ENCODE measurements around the gene GPR132.
"Not testable (repeated sequence)": the region's sequence is repeated elsewhere in the genome, so short reads cannot be mapped to it uniquely, and the experiment has no call there.

Gene GPR132

DNA sequence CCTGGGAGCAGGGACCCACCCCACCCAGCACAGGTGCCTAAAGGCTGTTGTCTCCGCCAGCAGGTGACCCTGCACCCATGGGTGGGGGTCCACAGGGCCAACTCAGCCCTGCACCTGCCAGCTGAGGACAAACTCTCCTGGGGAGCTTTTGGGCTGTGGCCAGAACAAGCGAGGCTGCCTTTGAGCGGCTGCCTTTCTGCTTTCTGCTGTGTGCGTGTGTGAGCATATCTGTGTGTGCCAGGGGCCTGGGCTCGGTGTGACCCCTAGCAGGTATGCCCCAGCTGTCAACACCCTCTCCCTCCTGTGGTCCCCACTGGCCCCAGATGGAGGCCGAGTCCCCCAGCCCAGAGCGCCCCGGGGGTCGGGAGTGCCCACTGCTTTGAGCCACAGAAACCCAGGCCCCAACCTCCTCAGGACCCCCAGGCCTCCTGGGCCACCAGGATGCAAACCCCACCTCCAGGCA, 25.9 kb upstream of the GPR132 start:
- no peak for DNase-seq

DNA sequence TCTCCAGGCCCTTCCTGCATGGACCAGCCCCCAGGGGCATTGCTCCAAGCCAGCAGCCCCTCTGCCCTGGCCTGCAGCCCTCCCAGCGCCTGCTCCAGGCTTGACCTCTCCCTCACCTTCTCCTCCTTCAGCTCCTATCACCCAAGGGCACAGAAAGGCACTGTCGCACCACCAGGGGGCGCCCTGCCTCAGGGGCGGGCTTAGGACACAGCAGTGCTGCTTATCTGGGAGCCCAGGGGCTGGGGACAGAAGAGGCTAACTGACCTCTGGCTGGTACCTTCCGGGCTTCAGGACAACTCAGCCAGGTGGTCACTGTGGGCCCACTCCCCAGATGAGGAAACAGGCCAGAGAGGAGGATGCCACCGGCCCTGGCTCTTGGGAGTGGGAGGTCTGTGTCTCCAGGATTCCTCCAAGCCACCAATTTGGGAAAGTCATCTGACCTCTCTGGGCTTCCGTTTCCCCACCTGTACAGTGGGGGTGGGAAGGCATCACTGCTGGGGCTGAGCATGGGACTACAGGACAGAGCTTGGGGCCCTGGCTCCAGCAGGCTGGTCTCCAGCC, 25.3 kb upstream of the GPR132 start:
- peak; percentile 80 for DNase-seq

DNA sequence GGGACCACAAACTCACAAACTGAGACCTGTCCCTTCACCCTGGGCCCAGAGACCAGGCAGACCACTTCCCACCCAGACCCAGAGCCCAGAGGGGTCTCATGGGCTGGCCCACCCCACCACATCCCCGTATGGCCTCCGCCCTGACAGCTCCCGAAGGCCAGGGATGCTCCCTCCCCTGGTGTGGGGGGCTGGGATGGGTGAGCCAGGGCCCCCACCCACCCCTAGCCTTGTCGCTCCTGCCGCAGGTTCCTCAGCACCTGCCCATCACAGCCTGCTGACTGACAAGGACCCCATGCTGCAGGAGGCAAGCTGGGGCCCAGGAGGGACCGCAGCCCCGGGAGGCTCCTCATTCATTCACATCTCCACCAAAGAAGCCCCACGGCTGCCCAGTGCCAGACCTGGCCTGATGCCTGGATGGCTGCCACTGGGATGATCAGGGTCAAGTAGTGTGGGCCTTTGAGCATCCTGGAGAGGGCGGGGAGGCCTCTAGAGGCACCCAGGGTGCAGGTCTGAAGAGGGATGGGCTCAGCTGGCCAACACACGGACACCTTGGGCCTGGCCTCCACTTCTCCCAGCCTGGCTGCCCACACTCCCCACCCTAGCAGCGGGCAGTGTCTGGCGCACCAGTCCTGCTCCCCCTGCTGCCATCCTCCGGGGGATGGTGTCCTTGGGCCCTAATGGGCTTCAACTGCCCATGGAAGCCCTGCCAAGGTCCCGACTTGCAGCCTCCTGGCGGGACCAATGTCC, 24.7 kb upstream of the GPR132 start:
- no peak for DNase-seq

DNA sequence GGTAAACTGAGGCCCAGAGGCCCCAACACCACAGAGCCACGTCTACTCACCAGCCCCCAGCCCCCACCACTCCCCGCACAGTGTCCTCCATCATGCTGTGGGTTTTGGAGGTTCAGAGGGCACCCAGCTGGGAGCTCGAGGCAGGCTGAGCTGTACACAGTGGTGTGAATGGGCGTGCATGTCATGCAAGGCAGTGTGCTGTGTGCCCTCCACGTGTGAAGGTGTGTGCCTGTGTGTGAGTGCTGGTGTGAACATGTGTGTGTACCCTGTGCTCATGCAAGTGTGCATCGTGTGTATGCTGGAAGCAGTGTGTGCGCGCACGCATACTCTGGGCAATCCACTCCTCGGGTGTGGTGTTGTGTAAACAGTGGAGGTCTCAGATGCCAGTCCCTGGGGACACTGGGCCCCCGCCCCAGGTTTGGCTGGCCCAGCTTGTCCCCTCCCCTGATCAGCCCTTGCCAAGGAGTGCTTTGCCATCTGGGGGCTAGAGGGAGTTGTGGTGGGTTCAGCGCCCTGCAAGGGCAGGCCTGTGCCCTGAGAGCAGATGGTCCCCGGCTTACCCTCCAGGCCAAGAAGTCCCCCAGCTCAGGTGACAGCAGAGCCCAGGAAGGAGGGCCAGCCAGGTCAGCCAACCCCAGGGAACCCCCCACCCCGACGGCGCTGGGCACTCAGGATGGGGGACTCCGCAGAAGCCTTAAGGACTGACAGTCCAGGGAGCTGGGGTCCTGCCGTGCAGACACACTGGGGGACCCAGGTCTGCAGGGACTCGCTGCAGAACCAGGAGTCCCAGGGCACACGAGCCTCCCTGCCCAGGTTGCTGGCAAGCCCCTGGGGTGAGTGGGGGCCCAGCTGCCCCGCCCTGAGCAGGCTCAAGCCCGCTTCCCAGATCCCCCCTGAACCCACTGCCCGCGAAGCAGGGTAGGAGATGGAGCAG, 23.8 kb upstream of the GPR132 start:
- no peak for DNase-seq

DNA sequence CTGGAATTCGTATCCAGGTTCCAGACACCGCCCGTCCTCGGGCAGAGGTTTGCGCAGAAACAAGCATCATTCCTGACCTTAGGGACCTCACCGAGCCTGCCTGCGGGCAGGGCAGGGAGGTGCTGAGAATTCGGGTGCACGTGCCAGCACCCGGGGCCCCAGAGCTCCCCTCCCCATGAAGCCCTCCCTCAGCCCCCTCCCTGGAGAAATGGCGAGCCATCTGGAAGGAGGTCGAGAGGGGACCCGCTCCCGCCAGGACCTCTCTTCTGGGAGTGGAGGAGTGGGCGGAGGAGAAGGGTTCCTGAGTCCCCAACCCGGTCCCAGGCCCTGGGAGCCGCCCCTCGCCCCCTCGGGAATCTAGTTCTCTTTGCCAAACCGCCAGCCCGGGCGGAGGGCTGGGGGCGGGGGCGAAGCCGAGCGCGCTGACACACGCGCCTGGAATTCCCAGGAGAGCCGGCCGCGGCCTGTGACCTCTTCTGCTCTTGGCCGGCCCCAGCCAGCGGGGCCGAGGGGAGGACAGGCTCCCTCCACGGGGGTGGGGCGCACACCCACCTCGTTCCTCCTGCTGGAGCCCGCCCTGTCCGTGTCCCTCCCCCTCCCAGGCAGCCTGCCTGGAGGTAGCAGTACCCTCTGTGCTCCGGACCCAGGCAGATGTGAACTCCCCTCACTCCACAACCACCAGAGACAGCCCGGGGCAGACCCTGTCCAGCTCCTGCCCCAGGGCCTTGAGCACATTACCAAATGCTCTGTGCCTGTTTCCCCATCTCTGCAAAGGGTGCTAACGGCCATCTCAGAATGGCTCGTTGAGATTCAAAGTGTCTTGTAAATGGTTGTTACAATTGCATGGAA, 23.0 kb upstream of the GPR132 start:
- no peak for DNase-seq

DNA sequence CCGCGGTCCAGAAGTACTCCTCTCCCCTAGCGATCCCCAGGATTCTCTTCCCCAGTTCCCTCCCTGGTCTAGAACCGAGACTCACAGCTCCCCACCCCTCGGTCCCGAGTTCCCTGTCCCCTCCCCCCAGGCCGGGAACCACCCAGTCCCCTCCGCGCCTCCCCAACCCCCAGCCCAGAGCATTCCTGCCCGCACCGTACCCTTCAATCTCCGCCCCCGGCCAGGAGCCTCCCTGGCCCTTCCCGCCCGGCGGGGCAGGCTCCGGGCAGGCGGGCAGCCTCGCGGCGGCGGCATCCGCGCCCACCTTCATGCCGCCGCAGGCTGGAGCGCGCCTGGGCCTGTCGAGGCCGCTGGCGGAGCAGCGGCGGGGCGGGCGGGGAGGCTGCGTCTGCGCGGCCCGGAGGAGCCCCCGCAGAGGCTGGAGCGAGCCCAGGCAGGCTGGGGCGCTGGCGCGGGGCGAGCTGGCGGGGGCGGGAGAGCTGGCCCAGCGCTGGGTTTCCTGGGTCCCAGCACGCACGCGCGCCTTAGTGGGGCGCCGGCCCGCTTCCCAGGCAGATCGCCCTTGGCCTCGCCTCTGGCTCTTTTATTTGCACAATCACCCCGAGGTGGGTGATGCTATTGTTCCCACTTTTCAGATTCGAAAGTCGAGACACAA, 22.2 kb upstream of the GPR132 start:
- DNase-seq, result no peak

DNA sequence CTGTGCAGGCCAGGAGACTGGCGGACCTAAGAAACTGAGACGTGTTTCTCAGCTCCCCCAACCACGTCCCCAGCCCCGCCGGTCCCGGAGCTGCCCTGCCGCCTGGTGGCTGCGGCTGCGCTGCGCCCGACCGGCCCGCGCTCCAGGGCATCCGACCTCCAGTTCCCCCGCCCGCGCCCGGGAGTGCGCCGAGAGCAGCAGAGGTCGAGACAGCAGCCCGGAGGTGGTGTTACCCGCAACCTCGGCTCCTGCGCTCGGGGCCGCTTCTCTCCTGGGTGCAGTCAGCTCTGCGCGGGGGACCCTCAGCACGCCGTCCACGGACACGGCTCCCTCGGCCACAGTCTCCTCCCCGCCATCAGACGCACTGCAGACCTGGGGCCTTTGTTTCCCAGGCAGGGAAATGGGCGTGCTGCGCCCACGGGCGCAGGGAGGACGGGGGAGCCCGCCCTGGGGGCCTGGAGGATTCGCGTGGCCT, 21.6 kb upstream of the GPR132 start:
- peak; percentile 80 for DNase-seq

DNA sequence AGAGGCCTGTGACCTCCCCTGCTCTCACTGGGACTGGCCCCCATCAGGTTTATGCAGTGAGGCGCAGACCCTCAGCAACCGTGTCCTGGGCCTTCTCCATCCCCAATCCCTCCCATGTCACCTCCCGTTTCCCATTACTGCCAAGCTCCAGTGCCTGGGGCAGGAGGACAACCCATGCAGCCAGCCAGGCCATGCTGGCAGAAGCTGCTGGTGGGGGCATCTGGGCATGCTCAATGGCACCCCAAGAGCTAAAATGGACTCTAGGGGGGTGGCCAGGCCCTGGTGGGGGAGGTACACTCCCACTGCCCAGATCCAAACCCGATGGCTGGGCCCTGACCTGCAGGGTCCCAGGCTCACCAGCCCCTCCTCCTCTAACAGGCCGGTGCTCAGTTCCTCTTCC, 20.5 kb upstream of the GPR132 start:
- no peak for DNase-seq

DNA sequence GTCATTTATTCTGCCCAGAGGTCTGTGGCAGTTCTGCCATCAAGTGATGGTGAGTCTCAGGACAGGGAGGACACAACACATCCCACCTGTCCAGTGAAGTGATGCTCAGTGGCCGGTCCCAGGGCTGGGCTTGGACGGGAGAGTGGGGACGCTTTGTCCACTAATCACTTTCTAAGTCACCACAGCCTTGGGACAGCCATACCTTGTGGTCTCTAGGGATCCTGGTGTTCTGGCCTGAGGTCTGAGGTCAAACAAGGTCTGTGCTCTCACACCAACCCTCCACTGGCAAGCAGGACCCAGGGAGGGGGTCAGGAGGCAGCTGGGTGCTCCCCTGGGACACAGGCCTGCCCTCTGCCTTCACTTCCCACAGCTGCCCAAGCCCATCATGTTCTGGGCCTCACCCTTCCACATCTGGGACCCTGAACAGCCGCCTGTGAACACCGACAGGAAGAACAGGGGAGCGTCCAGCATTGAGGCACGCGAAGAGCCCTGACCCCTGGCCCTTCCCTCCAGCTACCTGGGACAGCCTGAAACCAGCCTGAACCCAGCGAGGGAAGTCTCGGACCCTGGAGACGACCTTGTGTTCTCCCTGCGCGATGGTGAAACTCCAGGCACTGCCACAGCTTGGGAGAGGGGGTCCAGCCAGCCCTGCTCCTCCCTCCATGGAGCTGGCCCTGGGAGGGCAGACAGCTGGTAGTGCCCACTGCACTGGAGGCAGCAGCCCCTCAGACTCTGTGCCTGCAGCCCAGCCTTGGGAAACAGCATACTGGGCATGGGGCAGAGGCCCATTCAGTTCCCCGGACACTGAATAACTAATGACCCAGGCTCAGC, 19.7 kb upstream of the GPR132 start:
- no peak for DNase-seq

DNA sequence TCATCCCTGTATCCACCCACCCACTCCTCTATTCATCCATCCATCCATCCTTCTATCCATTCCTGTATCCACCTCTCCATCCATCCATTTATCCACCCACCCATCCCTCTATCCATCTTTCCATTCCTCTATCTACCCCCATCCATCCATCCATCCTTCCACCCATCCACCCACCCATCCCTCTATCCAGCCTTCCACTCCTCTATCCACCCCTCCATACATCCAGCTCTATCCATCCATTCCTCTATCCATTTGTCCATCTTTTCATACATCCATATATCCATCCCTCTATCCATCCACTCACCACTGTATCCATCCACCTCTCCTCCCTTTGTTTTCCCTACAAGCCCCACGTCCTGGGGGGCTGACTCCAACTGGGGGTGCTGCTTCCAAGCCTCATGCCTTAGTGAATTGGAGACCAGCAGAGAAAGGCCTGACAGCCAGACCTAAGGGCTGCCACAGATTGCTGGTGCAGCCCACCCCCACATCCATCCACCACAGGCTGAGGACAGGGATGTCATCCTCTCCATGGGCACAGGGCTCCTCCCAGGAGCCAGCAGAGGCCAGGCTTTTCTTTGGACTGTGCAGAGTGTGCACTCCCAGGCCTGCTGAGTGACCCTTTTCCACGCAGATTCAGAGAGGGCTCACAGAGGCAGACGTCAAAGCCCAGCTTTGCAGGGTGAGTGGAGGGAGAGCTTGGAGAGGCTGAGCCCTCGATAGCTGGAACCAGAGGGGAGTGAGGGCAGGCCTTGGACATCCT, 18.9 kb upstream of the GPR132 start:
- DNase-seq, result no peak

DNA sequence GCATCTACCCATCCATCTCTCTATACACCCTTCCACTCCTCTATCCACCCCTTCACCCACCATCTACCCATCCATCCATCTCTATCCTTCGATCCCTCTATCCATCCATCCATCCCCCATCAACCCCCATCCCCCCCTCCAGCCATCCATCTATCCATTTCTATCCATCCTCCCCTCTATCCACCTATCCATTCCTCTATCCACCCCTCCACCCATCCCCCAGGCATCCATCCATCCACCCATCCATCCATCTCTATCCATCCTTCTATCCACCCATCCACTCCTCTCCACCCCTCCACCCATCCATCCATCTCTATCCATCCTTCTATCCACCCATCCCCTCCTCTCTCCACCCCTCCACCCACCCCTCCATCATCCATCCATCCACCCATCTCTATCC, 17.5 kb upstream of the GPR132 start:
- no peak for DNase-seq

DNA sequence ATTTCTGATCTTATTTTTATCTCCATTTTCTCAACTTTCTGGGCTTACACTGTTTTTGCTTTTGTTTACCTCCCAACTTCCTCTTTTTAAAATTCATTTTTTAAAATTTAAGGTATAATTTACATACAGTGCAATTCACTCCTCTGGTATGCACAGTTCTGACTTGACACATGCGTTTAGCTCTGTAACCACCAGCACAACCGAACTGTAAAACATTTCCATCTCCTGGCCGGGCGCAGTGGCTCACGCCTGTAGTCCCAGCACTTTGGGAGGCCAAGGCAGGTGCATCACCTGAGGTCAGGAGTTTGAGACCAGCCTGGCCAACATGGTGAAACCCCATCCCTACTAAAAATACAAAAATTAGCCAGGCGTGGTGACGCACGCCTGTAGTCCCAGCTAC, 16.2 kb upstream of the GPR132 start:
- DNase-seq, result not testable (repeated sequence)

DNA sequence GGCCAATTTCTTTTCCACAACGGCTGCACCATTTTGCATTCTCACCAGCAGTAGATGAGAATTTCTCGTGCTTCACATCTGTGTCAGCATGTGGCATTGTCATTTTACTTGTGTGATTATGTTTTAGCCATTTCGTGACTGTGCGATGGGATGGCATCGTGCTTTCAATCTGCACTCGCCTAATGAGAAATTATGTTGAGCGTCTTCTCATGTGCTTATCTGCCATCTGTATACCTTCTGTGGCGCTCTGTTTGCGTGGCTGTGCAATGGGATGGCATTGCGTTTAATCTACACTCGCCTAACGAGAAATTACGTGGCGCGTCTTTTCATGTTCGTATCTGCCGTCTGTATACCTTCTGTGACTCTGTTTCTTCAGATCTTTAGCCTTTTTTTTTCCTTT, 14.9 kb upstream of the GPR132 start:
- no peak for DNase-seq

DNA sequence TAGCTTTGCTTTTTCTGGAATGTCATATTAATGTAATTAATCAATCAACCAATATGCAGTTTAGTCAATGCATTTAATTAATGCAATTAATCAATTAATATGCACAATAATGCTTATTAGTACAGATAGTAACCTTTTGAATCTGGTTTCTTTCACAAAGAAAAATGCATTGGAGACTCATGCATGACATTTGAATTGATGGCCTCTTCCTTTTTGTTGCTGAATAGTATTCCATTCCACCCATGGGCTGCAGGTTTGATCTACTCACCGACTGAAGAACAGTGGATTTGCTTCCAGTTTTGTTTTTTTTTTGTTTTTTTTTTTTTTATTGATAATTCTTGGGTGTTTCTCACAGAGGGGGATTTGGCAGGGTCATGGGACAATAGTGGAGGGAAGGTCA, 13.1 kb upstream of the GPR132 start:
- DNase-seq, result no peak

DNA sequence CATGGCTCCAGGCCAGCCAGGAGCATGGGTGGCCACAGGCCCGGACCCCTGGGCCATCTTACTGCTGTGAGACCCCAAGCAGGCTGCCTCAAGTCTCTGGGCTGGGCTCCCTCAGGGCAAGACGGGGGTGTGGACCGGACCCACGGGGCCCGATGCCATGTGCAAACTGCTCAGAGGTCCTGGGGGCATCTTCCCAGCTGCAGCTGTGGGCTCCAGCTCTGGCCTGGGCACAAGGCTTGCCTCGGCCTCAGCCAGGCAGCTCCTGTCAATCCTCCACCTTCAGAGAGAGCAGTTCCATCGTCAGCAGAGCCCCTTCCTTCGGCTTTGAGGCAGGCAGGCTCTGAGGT, 12.4 kb upstream of the GPR132 start:
- no peak for DNase-seq

DNA sequence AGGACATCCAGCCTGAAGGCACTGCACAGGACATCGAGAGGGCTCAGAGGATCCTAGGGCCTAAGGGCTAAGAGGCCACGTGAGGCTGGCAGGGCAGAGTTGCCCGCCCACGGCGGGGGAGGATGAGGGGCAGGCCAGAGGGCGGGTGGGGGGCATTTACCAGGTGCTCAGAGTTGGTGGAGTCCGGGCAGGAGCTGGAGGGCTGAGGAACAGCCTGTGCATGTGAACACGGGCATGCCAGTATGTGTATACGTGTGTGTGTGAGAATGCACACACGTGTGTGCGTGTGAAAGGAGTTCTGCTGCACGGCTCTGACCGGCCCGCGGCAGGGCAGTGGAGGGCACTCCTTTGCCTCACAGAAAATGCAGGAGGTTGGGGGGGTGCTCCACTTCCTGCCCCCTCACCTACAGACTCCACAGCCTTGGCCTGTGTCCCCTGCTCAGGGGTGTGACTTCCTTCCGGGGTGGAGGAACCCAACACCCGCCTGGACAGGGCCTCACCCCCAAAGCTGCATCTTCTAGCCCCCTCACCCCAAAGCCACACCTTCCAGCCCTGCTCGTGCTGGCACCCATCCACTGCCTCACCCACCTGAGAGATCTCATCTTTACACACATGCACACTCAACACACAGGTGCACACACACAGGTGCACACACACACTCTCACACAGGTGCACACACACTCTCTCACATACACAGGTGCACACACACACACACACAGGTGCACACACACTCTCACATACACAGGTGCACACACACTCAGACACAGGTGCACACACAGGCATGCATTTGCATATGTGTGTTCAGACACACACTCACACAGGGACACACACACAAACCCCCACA, 11.8 kb upstream of the GPR132 start:
- DNase-seq, result no peak

DNA sequence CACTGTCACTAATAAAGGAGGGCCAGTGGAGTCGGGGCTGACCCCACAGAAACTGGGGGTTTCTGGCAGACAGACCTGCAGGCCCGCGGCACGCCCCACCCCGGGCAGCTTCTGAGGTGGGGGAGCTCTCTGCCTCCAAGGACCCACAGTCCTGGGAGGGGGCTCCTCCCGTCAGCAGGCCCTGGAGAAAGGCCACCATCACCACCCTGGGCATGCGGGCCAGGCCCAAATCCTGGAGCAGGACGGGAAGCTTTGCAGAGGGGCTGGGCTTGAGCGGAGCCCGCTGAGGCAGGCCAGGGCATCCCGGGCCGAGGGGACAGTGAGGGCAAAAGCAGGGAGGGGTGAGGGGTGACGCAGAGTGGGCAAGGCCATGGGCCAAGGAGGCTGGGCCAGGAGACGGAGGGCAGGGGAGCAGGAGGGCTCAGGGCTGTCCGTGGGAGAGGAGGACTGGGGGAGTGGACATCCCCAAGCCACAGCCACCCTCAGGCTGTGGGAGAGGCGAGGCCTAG, 11.1 kb upstream of the GPR132 start:
- no peak for DNase-seq

DNA sequence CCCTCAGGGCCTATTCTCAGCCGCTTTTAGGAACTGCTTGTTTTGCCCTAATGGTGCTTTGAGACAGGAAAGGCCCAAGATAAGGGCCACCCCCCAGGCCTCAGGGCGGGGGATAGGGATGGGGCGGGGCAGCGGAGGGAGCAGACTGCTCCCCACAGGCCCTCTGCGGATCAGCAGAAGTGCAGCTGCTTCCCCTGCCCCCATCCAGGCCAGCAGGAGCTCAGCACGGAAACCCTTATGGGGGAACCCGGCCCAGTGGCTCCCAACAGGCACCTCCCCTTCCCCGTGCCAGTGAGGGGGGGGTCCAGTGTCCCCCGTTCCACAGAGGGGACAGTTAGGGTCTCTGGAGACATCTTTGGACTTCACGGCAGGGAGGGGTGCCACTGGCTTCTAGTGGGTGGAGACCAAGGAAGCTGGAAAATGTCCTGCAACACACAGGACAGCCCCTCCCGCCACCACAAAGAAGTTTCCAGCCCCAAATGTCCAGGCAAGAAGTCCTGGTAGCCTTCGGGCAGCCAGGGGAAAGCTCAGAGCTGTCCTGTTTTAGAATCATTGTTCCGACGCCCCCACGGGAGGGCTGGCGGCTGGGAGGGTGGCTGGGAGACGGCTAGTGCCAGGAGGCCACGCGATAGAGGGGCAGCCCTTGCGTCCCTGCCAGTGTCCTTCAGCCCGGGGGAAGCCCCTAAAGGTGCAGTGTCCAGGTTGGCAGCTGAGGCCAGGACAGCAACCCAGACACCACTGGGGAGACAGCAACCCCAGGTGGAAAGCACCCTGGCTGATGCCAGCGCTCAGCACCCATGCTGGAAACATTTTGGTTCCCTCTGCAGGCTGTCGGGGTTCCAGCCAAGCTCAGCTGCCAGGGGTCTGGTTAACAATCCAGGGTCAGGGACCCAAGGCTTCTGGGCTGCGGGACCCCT, 10.4 kb upstream of the GPR132 start:
- DNase-seq, result peak; percentile 83

All from OCI-M1 (cell line).